C4-2B (cell line): ENCODE measurements around the gene KRTAP17-1.
"Not testable (repeated sequence)": the region's sequence is repeated elsewhere in the genome, so short reads cannot be mapped to it uniquely, and the experiment has no call there.

Experiments
- H3K27ac ChIP-seq: fragments of 450-650 bp; 2 replicates; pipeline ENCODE4 v1.5.1; 2017
- ZFX ChIP-seq: fragments of 450-650 bp; IDR thresholded peaks from 2 replicates; pipeline ENCODE4 v1.6.1; 2017
- TF ChIP-seq, protein P1 (sequence below): fragments of 450-650 bp; conservative IDR thresholded peaks from 2 replicates; pipeline ENCODE4 v1.5.1; 2017; ENCODE audit warnings: mild to moderate bottlenecking

Gene KRTAP17-1

DNA sequence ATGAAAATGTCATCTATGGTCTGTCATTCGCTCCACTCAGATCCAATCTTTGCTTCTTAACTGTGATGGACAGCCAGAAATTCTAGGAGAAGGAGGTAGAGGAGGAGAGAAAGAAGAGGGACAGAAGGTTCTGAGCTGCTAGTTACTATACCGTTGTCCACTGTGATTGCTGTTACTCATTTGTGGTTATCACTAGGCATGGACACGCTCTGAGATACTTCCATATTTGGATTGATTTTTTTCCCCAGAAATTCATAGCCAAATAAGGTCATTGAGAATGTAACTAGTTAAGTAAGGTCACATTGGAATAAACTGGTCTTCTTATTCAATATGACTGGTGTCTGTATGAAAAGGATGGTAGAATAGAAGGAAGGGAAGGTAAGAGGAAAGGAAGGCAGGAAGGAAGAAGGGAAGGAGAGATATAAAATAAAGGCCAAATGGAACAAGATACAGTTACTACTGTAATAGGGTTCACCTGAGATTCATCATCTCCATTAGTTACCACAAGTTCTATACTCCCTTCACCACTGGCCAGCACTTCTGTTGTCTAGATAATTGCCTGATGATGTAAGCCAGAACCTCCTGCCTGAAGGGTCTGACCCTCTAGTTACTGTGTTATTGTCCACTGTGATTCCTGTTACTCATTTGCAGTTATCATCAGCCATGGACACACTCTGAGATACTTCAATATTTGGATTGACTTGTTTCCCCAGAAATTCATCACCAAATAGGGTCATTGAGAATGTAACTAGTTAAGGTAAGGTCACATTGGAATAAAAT lies 37.1 kb downstream of the KRTAP17-1 start:
- no peak overlapping the region for H3K27ac ChIP-seq
- TF ChIP-seq, protein P1, sequence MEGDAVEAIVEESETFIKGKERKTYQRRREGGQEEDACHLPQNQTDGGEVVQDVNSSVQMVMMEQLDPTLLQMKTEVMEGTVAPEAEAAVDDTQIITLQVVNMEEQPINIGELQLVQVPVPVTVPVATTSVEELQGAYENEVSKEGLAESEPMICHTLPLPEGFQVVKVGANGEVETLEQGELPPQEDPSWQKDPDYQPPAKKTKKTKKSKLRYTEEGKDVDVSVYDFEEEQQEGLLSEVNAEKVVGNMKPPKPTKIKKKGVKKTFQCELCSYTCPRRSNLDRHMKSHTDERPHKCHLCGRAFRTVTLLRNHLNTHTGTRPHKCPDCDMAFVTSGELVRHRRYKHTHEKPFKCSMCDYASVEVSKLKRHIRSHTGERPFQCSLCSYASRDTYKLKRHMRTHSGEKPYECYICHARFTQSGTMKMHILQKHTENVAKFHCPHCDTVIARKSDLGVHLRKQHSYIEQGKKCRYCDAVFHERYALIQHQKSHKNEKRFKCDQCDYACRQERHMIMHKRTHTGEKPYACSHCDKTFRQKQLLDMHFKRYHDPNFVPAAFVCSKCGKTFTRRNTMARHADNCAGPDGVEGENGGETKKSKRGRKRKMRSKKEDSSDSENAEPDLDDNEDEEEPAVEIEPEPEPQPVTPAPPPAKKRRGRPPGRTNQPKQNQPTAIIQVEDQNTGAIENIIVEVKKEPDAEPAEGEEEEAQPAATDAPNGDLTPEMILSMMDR, result no peak
- TF ChIP-seq ZFX, result no peak

DNA sequence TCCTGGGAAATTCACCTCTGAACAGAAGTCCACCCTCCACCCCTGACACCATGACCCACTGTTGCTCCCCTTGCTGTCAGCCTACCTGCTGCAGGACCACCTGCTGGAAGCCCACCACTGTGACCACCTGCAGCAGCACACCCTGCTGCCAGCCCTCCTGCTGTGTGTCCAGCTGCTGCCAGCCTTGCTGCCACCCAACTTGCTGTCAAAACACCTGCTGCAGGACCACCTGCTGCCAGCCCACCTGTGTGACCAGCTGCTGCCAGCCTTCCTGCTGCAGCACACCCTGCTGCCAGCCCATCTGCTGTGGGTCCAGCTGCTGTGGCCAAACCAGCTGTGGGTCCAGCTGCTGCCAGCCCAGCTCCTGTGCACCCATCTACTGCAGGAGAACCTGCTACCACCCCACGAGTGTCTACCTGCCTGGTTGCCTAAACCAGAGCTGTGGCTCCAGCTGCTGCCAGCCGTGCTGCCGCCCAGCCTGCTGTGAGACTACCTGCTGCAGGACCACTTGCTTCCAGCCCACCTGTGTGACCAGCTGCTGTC lies 39.8 kb downstream of the KRTAP17-1 start, which contains the start of gene KRTAP9-7:
Gene KRTAP9-7 (plus strand): TSS at position 51 of the 543 bp plus-strand sequence. CDS start 0 bp downstream, at position 51.
- not testable (repeated sequence) for H3K27ac ChIP-seq

DNA sequence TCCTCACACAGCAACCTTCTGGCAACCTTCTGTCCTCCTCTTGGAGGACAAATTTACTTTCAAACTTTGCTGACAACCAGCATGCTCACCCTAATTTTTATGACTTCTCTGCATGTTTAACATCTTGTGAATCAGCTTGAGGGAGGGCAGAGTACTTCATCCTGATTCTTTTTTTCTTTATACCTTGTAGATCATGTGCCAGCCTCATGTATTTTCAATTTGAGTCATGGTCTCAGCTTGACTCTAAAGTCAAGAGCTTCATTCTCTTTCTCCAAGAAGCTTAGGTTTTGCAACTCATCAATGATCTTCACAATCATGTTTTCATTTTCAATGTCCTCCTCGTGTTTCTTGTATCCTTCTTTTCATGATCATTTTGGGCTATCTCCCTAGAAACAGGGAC lies 43.7 kb downstream of the KRTAP17-1 start:
- TF ChIP-seq ZFX, result no peak
- TF ChIP-seq, protein P1, result no peak
- H3K27ac ChIP-seq, result no peak overlapping the region

DNA sequence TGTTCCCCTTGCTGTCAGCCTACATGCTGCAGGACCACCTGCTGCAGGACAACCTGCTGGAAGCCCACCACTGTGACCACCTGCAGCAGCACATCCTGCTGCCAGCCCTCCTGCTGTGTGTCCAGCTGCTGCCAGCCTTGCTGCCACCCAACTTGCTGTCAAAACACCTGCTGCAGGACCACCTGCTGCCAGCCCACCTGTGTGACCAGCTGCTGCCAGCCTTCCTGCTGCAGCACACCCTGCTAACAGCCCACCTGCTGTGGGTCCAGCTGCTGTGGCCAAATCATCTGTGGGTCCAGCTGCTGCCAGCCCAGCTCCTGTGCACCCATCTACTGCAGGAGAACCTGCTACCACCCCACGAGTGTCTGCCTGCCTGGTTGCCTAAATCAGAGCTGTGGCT lies 44.2 kb downstream of the KRTAP17-1 start:
- H3K27ac ChIP-seq, result not testable (repeated sequence)

DNA sequence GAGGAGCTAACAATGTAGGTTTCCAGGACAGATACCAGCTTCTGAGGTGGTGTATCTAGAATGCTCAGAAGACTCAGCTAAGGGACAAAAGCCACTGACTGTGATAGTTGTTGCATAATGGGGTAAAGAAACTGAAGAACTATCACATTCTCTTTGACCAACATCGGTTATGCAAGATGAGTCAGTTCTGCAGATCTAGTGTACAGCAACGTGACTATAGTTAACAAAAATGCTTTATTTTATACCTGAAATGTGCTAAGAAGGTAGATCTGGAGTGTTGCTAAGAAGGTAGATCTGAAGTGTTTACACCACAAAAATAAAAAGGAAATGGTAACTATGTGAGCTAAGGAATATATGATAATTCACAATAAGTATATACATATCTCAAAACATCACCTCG lies 47.8 kb downstream of the KRTAP17-1 start:
- no peak for TF ChIP-seq ZFX
- TF ChIP-seq, protein P1, result no peak
- H3K27ac ChIP-seq, result no peak overlapping the region

DNA sequence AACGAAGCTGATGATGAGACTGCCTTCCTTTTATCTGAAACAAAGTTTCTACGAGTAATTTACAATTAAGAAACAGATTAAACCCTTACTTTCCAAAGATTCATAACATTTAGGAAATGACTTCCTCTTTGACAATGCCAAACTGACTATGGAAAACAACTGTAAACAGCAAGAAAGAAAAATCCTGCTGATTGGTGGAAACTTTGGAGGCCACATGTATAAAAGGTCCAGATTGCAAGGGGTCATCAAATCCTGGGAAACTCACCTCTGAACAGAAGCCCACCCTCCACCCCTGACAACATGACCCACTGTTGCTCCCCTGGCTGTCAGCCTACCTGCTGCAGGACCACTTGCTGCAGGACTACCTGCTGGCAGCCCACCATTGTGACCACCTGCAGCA lies 50.4 kb downstream of the KRTAP17-1 start, which contains the start of gene KRTAP9-6:
Gene KRTAP9-6 (plus strand): TSS at position 301 of the 400 bp plus-strand sequence. CDS start 0 bp downstream, at position 301.
- TF ChIP-seq, protein P1, result no peak
- no peak for TF ChIP-seq ZFX
- no peak within 1 kb of the TSS for H3K27ac ChIP-seq
